Endothelial cell of umbilical vein (primary cell): ENCODE results near the gene HIVEP3. TPM values are rescaled to one million over a fixed set of nuclear protein-coding genes. Genes with fewer than 3 reads are reported as not detected.

Experiments
- BruUV-seq: library from RNA; stranded (reverse); fragments of 400-500 nt; replicated peaks from 2 replicates; lab custom pipeline; 2021; lab: Mats Ljungman, UMichigan
- CTCF ChIA-PET: fragments of 300-600, 350-600 bp; sonication (Branson Sonifier 250); formaldehyde crosslinking; loops from one replicate; lab custom pipeline; 2021; ENCODE audit warnings: antibody characterized with exemption, inconsistent platforms; lab: Charles Lee
- POLR2A ChIA-PET: fragments of 300-600, 350-600 bp; sonication (Branson Sonifier 250); formaldehyde crosslinking; loops from one replicate; lab custom pipeline; 2021; ENCODE audit warnings: antibody characterized with exemption, inconsistent platforms; lab: Charles Lee
- DNase-seq: peaks from one replicate; pipeline ENCODE4 v3.0.0-alpha.2; 2011; ENCODE audit warnings: low read depth, low spot score
- FAIRE-seq: peaks from 2 replicates; lab custom pipeline; 2011; peaks lifted over from hg19 to GRCh38; lab: Jason Lieb, UNC
- H2AFZ ChIP-seq: 2 replicates; pipeline ENCODE4 v1.6.0; 2012; ENCODE audit warnings: low read depth, low read length, control low read depth, inconsistent platforms
- H3K27ac ChIP-seq: 2 replicates; pipeline ENCODE4 v1.5.1; 2011; ENCODE audit warnings: low read depth, mild to moderate bottlenecking, control low read depth, low read length, moderate library complexity; ENCODE audit not compliant: insufficient read depth
- H3K27me3 ChIP-seq, 2 experiments: 2 replicates each; pipeline versions ENCODE4 v1.6.0 to v1.6.1; 2011; ENCODE audit warnings: low read length in 2 of 2, mixed read lengths in 1 of 2; ENCODE audit not compliant: control insufficient read depth in 2 of 2, insufficient read depth in 2 of 2
- H3K36me3 ChIP-seq, 2 experiments: 2 replicates in 1 of 2; 3 replicates in 1 of 2; pipeline ENCODE4 v1.5.1; 2011; ENCODE audit warnings: low read length in 2 of 2, mild to moderate bottlenecking in 1 of 2, moderate library complexity in 1 of 2; ENCODE audit not compliant: control insufficient read depth in 2 of 2, insufficient read depth in 2 of 2; ENCODE audit errors: extremely low read depth in 1 of 2
- H3K4me1 ChIP-seq: 3 replicates; pipeline ENCODE4 v1.5.1; 2011; ENCODE audit warnings: mild to moderate bottlenecking, low read length; ENCODE audit not compliant: control insufficient read depth, insufficient read depth; ENCODE audit errors: extremely low read depth
- H3K4me2 ChIP-seq: 2 replicates; pipeline ENCODE4 v1.6.1; 2011; ENCODE audit warnings: low read length, control low read depth, mixed read lengths; ENCODE audit not compliant: insufficient read depth
- H3K4me3 ChIP-seq, 3 experiments: fragments of 200-600 bp in 1 of 3; sonication (generic), shearing (Covaris generic) in 1 of 3; replicated peaks in 1 of 3; 2 replicates each; pipeline ENCODE4 v1.5.1; 2011 to 2016; ENCODE audit warnings: control low read depth in 3 of 3, low read length in 3 of 3, mild to moderate bottlenecking in 2 of 3, inconsistent platforms in 1 of 3, low read depth in 1 of 3, moderate library complexity in 1 of 3; ENCODE audit not compliant: insufficient read depth in 1 of 3
- H3K79me2 ChIP-seq: 2 replicates; pipeline ENCODE4 v1.6.0; 2012; ENCODE audit warnings: low read length, inconsistent platforms; ENCODE audit not compliant: control insufficient read depth, insufficient read depth
- H3K9ac ChIP-seq: replicated peaks from 2 replicates; pipeline ENCODE3; 2011; ENCODE audit warnings: low read length, control low read depth; ENCODE audit not compliant: insufficient read depth; ENCODE audit errors: extremely low read depth
- H3K9me1 ChIP-seq: replicated peaks from 3 replicates; pipeline ENCODE4 v1.6.0; 2011; ENCODE audit warnings: mild to moderate bottlenecking, low read length; ENCODE audit not compliant: control insufficient read depth, insufficient read depth; ENCODE audit errors: extremely low read depth
- H3K9me3 ChIP-seq: replicated peaks from 2 replicates; pipeline ENCODE4 v1.5.1; 2012; ENCODE audit warnings: low read length, inconsistent platforms; ENCODE audit not compliant: control insufficient read depth, insufficient read depth
- H4K20me1 ChIP-seq: replicated peaks from 2 replicates; pipeline ENCODE3; 2011; ENCODE audit warnings: mild to moderate bottlenecking, low read length; ENCODE audit not compliant: control insufficient read depth, insufficient read depth; ENCODE audit errors: extremely low read depth
- CTCF ChIP-seq, 2 donors: IDR thresholded peaks; 1 replicate in 1 of 2; 2 replicates in 1 of 2; pipeline ENCODE4 v1.5.1; 2011; ENCODE audit warnings: low read length in 2 of 2, mild to moderate bottlenecking in 2 of 2, moderate library complexity in 2 of 2, control low read depth in 1 of 2, inconsistent platforms in 1 of 2, low read depth in 1 of 2; ENCODE audit not compliant: insufficient read depth in 1 of 2; ENCODE audit errors: extremely low read depth in 1 of 2
- EZH2 ChIP-seq: IDR thresholded peaks from 2 replicates; pipeline ENCODE4 v1.6.1; 2012; ENCODE audit warnings: borderline replicate concordance, low read depth, mild to moderate bottlenecking, moderate library complexity, low read length, inconsistent platforms; ENCODE audit not compliant: severe bottlenecking
- FOS ChIP-seq: IDR thresholded peaks from 2 replicates; pipeline ENCODE4 v1.6.1; 2011; ENCODE audit warnings: mild to moderate bottlenecking, low read length, moderate library complexity, borderline replicate concordance; ENCODE audit not compliant: insufficient read depth
- GATA2 ChIP-seq: IDR thresholded peaks from 2 replicates; pipeline ENCODE4 v1.7.0; 2011; ENCODE audit warnings: low read depth, mild to moderate bottlenecking, moderate library complexity, mixed read lengths, low read length; ENCODE audit not compliant: insufficient read length, insufficient read depth
- JUN ChIP-seq: IDR thresholded peaks from 2 replicates; pipeline ENCODE4 v1.6.1; 2011; ENCODE audit warnings: borderline replicate concordance, low read depth; ENCODE audit not compliant: insufficient read length, insufficient read depth
- MYC ChIP-seq: IDR thresholded peaks from one replicate; pipeline ENCODE4 v1.6.1; 2011; ENCODE audit warnings: mild to moderate bottlenecking, low read depth, low read length
- POLR2A ChIP-seq: IDR thresholded peaks from 2 replicates; pipeline ENCODE4 v1.6.1; 2012; ENCODE audit warnings: low read depth, mild to moderate bottlenecking, control low read depth, low read length
- POLR2AphosphoS5 ChIP-seq: IDR thresholded peaks from 2 replicates; pipeline ENCODE4 v1.6.1; 2012; ENCODE audit warnings: low read depth, mild to moderate bottlenecking, control low read depth, low read length, moderate library complexity; ENCODE audit not compliant: insufficient read depth
- dilution Hi-C: fragments of 300-500 bp; cut with MboI; formaldehyde crosslinking; loops from one replicate; pipeline ENCODE4 v1.15.0; 2019; ENCODE audit warnings: low sequenced_read_pairs; ENCODE audit not compliant: extremely low pct_ligation_motif_present
- intact Hi-C: fragments of 100-400 bp; cut with micrococcal nuclease; formaldehyde crosslinking; loops from one replicate; pipeline ENCODE4 v1.10.0; 2022
- polyA plus RNA-seq, 4 experiments: library from polyadenylated mRNA; depleted of rRNA in 3 of 4; stranded (reverse) in 3 of 4; unstranded in 1 of 4; fragments of >200 nt; gene quantifications; 2 replicates each; pipeline versions ENCODE4 v1.2.1 to v1.2.3, GENCODE V29; 2011 to 2012; ENCODE audit warnings: missing spikeins in 1 of 4
- total RNA-seq: library from RNA; stranded (reverse); gene quantifications from 2 replicates; pipeline ENCODE4 v1.2.3, GENCODE V29; 2021
- TF ChIP-seq, protein P1 (sequence below): IDR thresholded peaks from 2 replicates; pipeline ENCODE4 v1.6.1; 2011; ENCODE audit not compliant: insufficient read depth, insufficient read length

The HIVEP3 gene
- total and polyA plus RNA-seq, 2 donors (not counting 3 experiments of a cell fraction or from before 2014, with no cell fraction given), result 3.4 to 4.0 TPM

DNA sequence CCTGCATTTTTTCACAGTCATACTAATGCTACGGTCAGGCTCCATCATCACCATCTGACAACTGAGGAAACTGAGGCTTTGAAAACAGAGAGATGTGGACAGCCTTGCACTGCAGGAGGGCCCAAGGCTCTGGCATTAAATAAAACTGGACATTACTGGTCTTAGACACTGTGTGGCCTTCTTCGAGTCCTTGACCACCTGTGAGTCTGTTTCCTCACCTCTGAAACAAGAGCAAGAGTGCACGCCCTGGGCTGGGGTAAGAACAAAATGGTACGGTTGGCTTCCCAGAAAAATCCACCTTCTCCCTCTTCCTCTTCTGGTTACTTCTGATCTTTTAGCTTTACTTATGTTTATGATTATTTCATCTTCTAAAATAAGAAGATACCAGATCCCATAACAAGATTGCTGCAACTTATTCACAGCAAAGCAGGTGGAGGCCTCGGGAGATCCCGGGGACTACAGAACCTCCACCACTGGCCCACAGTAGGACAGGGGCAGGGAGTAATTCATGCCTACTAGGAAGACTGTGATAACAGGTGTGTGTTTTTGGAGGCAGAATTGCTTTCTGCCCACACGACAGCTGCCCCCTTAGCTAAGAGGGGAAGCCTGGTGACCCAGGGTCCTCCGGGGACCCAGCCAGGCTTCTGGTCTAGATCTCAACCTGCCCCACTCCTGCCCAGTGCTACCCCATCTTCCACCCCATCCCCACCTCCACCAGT, 277.8 kb downstream of the HIVEP3 start:
- H3K27me3 ChIP-seq, result no peaks in the 10 kb centered on the region
- FAIRE-seq (no peak), DNase-seq (no peak)
- no peak overlapping the region for H3K4me3 ChIP-seq
- ChIA-PET POLR2A (no interaction called here), CTCF (interaction anchor here (1.5 kb wide), 1 partner anchor 12 kb away, joined by 4 read pairs; no protein-coding TSS in a partner anchor)
- H3K4me2 ChIP-seq, result no peak overlapping the region
- BruUV-seq, result no TSS peak
- no peaks in the 10 kb centered on the region for H3K9me1 ChIP-seq
- H3K9ac ChIP-seq, result no peak overlapping the region
- intact Hi-C loops, result no loop called here
- no peaks in the 10 kb centered on the region for H3K4me1 ChIP-seq
- H3K36me3 ChIP-seq, result no peaks in the 10 kb centered on the region
- TF ChIP-seq FOS, result no peak
- TF ChIP-seq POLR2AphosphoS5, result no peak
- TF ChIP-seq EZH2, result no peak
- no peak for TF ChIP-seq JUN
- TF ChIP-seq MYC, result no peak
- TF ChIP-seq GATA2, result no peak
- no peak for TF ChIP-seq CTCF (IDR thresholded peaks at IDR 0.05; ENCODE audit: extremely low read depth in 1 of 2, insufficient read depth in 1 of 2, low read depth in 1 of 2, low read length in 2 of 2)
- TF ChIP-seq POLR2A, result no peak
- TF ChIP-seq, protein P1, sequence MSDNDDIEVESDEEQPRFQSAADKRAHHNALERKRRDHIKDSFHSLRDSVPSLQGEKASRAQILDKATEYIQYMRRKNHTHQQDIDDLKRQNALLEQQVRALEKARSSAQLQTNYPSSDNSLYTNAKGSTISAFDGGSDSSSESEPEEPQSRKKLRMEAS, result no peak
- H3K79me2 ChIP-seq, result no peaks in the 10 kb centered on the region
- no peak overlapping the region for H2AFZ ChIP-seq
- H3K27ac ChIP-seq, result no peak overlapping the region
- dilution Hi-C loops, result no loop called here
- no peaks in the 10 kb centered on the region for H4K20me1 ChIP-seq
- no peaks in the 10 kb centered on the region for H3K9me3 ChIP-seq
